Spinal cord (tissue), 10 donors: ENCODE measurements around the gene SGMS1. TPM values are rescaled to one million over a fixed set of nuclear protein-coding genes. Genes with fewer than 3 reads are reported as not detected.

Experiments used
- DNase-seq, 6 donors: peaks; one replicate each; pipeline versions ENCODE4 v3.0.0 to v3.0.0-alpha.2; 2013 to 2015; ENCODE audit warnings: low spot score in 6 of 6, low read depth in 4 of 6
- H3K27ac ChIP-seq: one replicate; pipeline ENCODE4 v1.5.1; 2013; ENCODE audit warnings: low read depth, low read length, control low read depth
- H3K27me3 ChIP-seq: one replicate; pipeline ENCODE4 v1.6.1; 2013; ENCODE audit warnings: low read length; ENCODE audit not compliant: control insufficient read depth, insufficient read depth
- H3K36me3 ChIP-seq: one replicate; pipeline ENCODE4 v1.6.1; 2013; ENCODE audit warnings: low read length; ENCODE audit not compliant: control insufficient read depth, insufficient read depth
- H3K4me1 ChIP-seq: one replicate; pipeline ENCODE4 v1.6.1; 2013; ENCODE audit warnings: low read length; ENCODE audit not compliant: control insufficient read depth, insufficient read depth
- H3K4me3 ChIP-seq: one replicate; pipeline ENCODE4 v1.5.1; 2013; ENCODE audit warnings: low read depth, low read length, control low read depth
- H3K9me3 ChIP-seq: one replicate; pipeline ENCODE4 v1.6.1; 2013; ENCODE audit warnings: low read length; ENCODE audit not compliant: control insufficient read depth, insufficient read depth
- WGBS: methylation state at CpG from one replicate; pipeline ENCODE4 v1.1.5; 2013; ENCODE audit warnings: missing lambda C conversion rate; ENCODE audit not compliant: insufficient coverage; 5-methylcytosine and 5-hydroxymethylcytosine counted together
- polyA plus RNA-seq, 2 donors: library from polyadenylated mRNA; unstranded; fragments of 120-200 nt; gene quantifications; one replicate each; pipeline ENCODE4 v1.2.1, GENCODE V29; 2013; ENCODE audit not compliant: insufficient read length in 2 of 2
- total RNA-seq, 2 donors: library from RNA; depleted of rRNA in 1 of 2; stranded (reverse); fragments of 120-200 nt in 1 of 2; fragments of >200 nt in 1 of 2; gene quantifications; one replicate each; pipeline versions ENCODE4 v1.2.3 to v1.2.4, GENCODE V29; 2013 to 2014
- donor health status: healthy.

SGMS1 gene
- total and polyA plus RNA-seq, 4 donors: 24.5 to 57.2 (median 40.5) TPM

GRCh38 chr10:50312464-50313437 is 311.0 kb downstream of the SGMS1 start:
- H3K4me1 ChIP-seq: no peaks in the 10 kb centered on the region
- 94% methylated on average over 3 of the region's 10 CpGs for WGBS
- no peaks in the 10 kb centered on the region for H3K27me3 ChIP-seq
- no peak overlapping the region for H3K4me3 ChIP-seq
- H3K36me3 ChIP-seq: peaks cover 4% of the 10 kb centered on the region
- no peak overlapping the region for H3K27ac ChIP-seq
- DNase-seq: no peak
- no peaks in the 10 kb centered on the region for H3K9me3 ChIP-seq

- H3K36me3 ChIP-seq: peaks cover 7% of the 10 kb centered on the region
Measured at GRCh38 chr10:50310560-50311174, 313.1 kb downstream of the SGMS1 start.

DNA sequence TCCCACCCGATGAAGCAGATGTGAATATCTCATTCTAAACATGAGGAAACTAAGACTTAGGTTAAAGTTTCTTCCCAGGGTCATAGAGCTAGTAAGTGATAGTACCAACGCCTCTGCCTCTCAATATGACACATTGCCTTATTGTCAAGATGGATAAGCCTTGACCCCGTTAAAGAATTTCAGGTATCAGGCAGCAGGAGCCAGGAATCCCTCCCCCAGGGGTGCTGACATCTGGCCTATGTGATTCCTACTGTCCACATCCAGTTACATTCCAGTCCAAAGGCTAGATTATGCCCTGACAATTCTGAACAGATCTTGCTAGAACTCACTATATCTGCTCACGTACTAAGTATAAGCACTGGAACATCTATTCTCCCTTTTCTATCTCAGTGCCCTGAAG is 314.4 kb downstream of the SGMS1 start:
- H3K36me3 ChIP-seq: peaks cover 7% of the 10 kb centered on the region
- no peaks in the 10 kb centered on the region for H3K4me1 ChIP-seq
- no peaks in the 10 kb centered on the region for H3K27me3 ChIP-seq
- H3K4me3 ChIP-seq: no peak overlapping the region
- H3K27ac ChIP-seq: no peak overlapping the region
- DNase-seq: no peak
- no peaks in the 10 kb centered on the region for H3K9me3 ChIP-seq
- 88% methylated on average over 3 of the region's 4 CpGs for WGBS

More at GRCh38 chr10:50310560-50311174, 313.1 kb downstream of the SGMS1 start:
- no peak for DNase-seq
- Histone ChIP-seq H3K27ac (no peak overlapping the region), H3K27me3 (no peaks in the 10 kb centered on the region), H3K4me3 (no peak overlapping the region), H3K4me1 (no peaks in the 10 kb centered on the region), H3K9me3 (no peaks in the 10 kb centered on the region)
- WGBS: 100% methylated on average over 1 of the region's 4 CpGs

DNA sequence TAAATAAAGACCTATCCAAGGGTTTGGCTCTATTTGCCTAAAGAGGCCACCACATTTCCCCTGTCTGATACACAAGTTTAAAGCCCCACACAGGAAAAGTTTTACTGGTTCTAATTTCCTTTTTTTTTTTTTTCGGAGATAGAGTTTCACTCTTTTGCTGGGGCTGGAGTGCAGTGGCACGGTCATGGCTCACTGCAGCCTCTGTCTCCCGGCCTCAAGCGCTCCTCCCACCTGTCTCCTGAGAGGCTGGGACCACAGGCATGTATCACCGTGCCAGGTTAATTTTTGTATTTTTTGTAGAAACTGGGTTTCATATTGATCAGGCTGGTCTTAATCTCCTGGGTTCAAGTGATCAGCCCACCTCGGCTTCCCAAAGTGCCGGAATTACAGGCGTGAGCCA is 319.1 kb downstream of the SGMS1 start:
- Histone ChIP-seq H3K9me3 (peaks cover 2% of the 10 kb centered on the region), H3K27me3 (no peaks in the 10 kb centered on the region), H3K4me1 (no peaks in the 10 kb centered on the region), H3K4me3 (no peak overlapping the region), H3K27ac (no peak overlapping the region), H3K36me3 (peaks cover 3% of the 10 kb centered on the region)
- DNase-seq: no peak
- WGBS: 97% methylated on average over 7 of the region's 8 CpGs

DNA sequence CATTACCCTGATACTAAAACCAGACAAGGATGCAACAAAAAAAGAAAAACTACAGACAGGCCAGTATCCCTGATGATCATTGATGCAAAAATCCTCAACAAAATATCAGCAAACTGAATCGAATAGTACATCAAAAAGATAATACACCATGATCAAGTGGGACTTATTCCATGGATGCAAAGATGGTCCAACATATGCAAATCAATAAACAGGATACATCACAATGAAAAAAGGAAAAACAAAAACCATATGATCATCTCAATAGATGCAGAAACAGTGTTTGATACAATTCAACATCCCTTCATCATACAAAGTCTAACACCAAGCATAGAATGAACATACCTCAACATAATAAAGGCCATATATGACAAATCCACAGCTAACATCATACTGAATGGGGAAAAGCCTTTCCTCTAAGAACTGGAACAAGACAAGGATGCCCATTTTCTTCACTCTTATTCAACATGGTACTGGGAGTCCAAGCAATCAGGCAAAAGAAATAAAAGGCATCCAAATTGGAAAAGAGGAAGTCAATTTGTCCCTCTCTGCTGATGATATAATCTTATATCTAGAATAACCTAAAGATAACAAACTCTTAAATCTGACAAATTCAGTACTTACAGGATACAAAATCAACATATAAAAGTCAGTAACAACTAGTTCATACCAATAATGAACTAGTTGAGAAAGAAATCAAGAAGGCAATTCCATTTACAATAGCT is 323.6 kb downstream of the SGMS1 start:
- no peaks in the 10 kb centered on the region for H3K4me1 ChIP-seq
- no peaks in the 10 kb centered on the region for H3K27me3 ChIP-seq
- peaks cover 7% of the 10 kb centered on the region for H3K9me3 ChIP-seq
- H3K4me3 ChIP-seq: no peak overlapping the region
- H3K36me3 ChIP-seq: no peaks in the 10 kb centered on the region
- WGBS: no CpG with 5 or more reads among the region's 1 CpG
- DNase-seq: no peak
- no peak overlapping the region for H3K27ac ChIP-seq

- H3K36me3 ChIP-seq: no peaks in the 10 kb centered on the region
- no peak for DNase-seq
- WGBS: no CpG with 5 or more reads among the region's 1 CpG
- peaks cover 7% of the 10 kb centered on the region for H3K9me3 ChIP-seq
- no peaks in the 10 kb centered on the region for H3K4me1 ChIP-seq
- H3K4me3 ChIP-seq: no peak overlapping the region
- no peak overlapping the region for H3K27ac ChIP-seq
- H3K27me3 ChIP-seq: no peaks in the 10 kb centered on the region
Measured at GRCh38 chr10:50295367-50295766, 328.4 kb downstream of the SGMS1 start.

- H3K9me3 ChIP-seq: peaks cover 4% of the 10 kb centered on the region
- 100% methylated on average over 1 of the region's 1 CpG for WGBS
Measured at GRCh38 chr10:50294582-50294981, 329.2 kb downstream of the SGMS1 start.

GRCh38 chr10:50293513-50294313 is 330.0 kb downstream of the SGMS1 start:
- DNase-seq: no peak
- WGBS: 90% methylated on average over 2 of the region's 5 CpGs
- no peak overlapping the region for H3K4me3 ChIP-seq
- no peaks in the 10 kb centered on the region for H3K36me3 ChIP-seq
- H3K27ac ChIP-seq: no peak overlapping the region
- H3K9me3 ChIP-seq: peaks cover 4% of the 10 kb centered on the region
- H3K4me1 ChIP-seq: no peaks in the 10 kb centered on the region
- no peaks in the 10 kb centered on the region for H3K27me3 ChIP-seq

More at GRCh38 chr10:50294582-50294981, 329.2 kb downstream of the SGMS1 start:
- no peaks in the 10 kb centered on the region for H3K36me3 ChIP-seq
- DNase-seq: no peak
- no peaks in the 10 kb centered on the region for H3K27me3 ChIP-seq
- no peaks in the 10 kb centered on the region for H3K4me1 ChIP-seq
- H3K4me3 ChIP-seq: no peak overlapping the region
- no peak overlapping the region for H3K27ac ChIP-seq
